Muscle of arm (tissue), 12 donors: Measurements from ENCODE around the gene NTRK2. TPM values are rescaled to one million over a fixed set of nuclear protein-coding genes. Genes with fewer than 3 reads are reported as not detected.
"Not testable (repeated sequence)": the region's sequence is repeated elsewhere in the genome, so short reads cannot be mapped to it uniquely, and the experiment has no call there.

Source experiments
- DNase-seq: peaks from one replicate; pipeline ENCODE4 v3.0.0-alpha.2; 2013
- polyA plus RNA-seq, 12 donors: library from polyadenylated mRNA; unstranded; fragments of 120-200 nt; gene quantifications; one replicate each; pipeline ENCODE4 v1.2.1, GENCODE V29; 2013; ENCODE audit not compliant: insufficient read length in 12 of 12

The NTRK2 gene
- polyA plus RNA-seq, 12 donors: 13.7 to 57.4 (median 20.5) TPM; not detected in 1

- no peak for DNase-seq
Observed at GRCh38 chr9:85064811-85065371, 395.4 kb downstream of the NTRK2 start.

GRCh38 chr9:85067792-85068191, 398.3 kb downstream of the NTRK2 start:
- no peak for DNase-seq

- DNase-seq: not testable (repeated sequence)
Observed at GRCh38 chr9:85069421-85069820, 399.9 kb downstream of the NTRK2 start.
